Kidney tubule cell (primary cell): ENCODE data around the gene CHST5.

Source experiments
- DNase-seq: peaks from one replicate; pipeline ENCODE4 v3.0.0-alpha.2; 2018; ENCODE audit warnings: low spot score

Gene CHST5

DNA sequence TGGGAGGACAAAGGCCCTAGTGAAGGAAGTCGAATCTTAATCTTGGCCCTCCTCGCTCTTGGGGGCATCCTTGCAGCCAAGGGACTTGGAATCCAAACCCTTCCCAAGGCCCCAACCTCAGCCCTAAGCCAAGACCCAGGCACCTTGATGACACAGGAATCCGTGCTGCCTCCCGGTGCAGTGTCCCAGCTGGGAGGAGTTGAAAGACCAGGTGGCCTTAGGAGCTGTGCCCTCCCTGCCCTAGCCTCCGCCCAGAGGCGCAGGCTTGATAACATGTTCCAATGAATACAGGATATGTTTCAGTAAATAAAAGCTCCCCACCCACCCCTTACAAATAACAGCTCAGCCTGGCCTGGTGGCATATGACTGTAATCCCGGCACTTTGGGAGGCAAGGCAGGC lies at the start of gene CHST5:
Gene CHST5, minus strand, starts transcription at position 208 of the 400 bp plus-strand sequence. CDS start 5,724 bp downstream, outside the sequence.
- no peak for DNase-seq

DNA sequence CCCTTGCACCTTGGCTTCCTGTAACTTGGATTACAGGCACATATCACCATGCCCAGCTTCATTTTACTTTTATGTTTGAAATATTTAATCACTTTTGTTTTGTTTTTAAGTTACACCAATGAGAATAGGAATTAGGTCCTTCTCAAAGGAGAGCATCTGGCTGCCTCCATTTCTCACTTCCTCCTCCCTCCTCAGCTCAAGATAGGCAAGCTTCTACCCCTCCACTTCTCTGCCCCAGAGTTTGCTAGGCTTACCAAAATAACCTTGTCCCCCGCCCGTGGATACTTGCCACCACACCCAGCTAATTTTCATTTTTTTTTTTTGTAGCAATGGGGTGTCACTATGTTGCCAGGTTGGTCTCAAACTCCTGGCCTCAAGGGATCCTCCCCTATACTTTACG lies 48.2 kb upstream of the CHST5 start:
- DNase-seq, result no peak

DNA sequence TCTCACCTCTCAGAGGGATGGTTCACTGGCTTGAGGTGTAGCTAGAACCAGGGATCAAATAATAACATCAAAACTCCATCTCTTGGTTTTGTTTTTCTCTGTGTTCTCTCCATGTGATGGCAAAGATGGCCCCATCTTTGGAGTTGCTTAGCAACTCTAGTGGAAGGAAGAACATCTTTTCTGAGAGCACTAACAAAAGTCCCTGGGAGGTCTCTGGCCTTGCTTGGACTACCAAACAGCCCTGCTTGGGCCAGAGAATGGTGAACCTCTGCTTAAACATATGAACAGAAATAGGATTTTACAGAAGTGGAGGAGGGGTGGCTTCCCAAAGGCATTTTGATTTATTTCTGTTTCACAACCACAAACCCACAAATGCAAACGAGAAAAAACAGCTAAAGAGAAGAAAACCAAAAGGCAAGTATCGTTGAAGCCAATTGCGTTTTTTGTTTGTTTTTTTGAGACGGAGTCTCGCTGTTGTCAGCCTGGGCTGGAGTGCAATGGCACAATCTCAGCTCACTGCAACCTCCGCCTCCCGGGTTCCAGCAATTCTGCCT lies 43.5 kb upstream of the CHST5 start:
- DNase-seq, result no peak

DNA sequence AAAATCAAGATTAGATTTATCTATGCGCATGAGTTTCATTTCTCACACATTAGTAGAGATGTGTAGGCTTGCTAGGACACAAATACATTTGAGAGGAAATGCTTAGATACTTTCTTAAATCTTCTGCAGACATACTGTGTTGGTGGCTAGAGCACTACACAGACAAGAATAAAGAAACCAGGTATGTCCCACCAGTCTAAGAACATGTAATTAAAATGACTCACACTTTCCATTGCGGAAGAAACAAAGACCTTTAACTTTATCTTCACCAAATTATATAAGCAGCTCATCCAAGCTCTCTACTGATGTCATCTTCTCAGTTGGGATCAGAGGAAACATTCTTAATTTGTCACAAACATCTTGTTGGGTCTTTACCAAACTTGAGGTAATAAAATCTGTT lies 42.8 kb upstream of the CHST5 start:
- DNase-seq, result no peak

DNA sequence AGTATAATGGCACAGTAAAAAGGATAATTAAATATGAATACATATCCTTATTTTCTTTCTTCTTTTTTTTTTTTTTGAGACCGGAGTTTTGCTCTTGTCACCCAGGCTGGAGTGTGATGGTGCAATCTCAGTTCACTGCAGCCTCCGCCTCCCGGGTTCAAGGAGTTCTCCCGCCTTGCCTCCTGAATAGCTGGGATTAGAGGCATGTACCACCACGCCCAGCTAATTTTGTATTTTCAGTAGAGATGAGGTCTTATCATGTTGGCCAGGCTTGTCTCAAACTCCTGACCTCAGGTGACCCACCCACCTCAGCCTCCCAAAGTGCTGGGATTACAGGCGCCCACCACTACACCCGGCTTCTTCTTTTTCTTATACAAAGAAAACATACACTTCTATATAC lies 42.3 kb upstream of the CHST5 start:
- no peak for DNase-seq

DNA sequence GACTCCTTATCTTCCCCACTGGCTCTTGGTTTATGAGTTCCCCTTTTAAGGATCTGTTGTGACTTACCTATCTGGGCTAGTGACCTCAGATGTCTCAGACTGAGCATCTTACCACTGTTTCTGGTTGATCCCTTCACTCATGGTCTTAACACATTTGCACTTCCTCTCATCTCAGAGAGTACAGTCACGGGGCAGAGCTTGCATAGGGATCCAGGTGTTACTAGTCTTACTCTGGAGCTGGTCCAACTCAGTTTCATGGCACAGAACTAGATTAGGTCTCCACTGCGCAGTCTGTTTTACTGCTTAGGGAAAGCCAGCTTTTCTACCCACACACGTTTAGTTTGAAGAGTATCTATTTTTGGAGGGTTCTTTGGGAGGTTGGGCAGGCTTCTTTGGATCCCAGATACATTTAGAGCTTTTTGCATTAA lies 40.5 kb upstream of the CHST5 start:
- DNase-seq, result no peak

DNA sequence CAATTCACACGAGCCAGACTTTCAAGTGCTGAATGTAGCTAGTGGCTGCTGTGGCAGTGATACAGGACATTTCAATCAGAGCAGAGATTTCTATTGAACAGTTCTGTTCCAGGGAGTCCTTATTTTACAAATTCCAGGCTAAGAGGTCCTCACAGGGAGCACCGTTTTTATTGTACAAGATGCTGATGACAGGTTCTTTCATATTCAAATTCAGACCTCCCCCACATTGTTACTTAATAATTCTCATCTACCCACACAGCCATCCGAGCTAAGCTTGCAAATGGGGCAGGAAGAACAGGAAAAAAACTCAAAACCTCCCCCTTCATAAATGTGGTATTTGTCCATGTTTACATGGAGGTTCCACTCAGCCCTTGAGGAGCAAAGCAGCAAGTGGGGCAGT lies 40.0 kb upstream of the CHST5 start:
- DNase-seq, result no peak

- DNase-seq, result no peak
These were observed 38.0 kb upstream of the CHST5 start for GRCh38 chr16:75573955-75574354.

- DNase-seq, result no peak
These were observed 37.1 kb upstream of the CHST5 start for GRCh38 chr16:75572864-75573542.

DNA sequence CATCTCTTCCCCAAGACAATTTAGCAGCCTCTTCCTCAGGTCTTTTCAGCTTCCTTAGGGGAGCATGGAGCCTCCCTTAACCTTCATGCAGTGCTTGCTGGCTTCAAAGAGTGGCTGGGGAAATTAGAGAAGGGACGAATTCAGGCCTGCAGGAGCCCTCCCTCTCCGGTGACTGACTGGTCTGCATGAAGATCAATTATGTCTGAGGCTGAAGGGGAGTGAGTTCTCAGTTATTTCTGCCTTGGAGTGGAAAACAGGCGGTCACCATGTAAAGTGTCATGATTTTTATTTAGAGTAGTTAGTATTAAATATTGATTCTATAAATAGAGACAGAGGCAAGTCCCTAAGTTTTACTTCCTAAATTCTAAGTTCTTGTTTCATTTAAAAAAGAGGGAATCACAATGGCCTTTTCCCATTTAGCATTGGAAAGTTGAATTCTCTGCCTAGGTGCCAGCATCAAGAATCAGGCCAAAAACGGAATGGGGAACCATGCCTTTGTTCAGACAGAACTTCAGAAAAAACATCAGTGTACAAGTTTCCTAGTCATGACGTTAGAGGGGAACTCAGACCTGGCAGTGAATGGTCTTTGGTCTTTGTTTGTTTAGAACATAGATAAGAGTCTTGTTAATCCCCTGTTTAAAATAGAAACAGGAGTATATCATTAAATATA lies 34.6 kb upstream of the CHST5 start:
- no peak for DNase-seq

DNA sequence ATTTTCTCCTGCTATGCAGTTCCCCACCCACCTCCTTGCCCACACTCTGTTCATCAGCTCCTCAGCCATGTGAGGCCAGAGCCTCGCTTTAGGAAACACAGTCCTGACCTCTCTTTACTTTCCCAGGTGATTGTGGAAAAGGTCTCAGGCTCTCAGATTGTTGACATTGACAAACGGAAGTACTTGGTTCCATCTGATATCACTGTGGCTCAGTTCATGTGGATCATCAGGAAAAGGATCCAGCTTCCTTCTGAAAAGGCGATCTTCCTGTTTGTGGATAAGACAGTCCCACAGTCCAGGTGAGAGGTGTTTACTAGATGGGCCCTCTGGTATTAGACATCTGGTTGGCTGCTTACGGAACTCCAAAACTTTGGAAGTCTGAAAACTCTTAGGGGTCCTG lies 32.0 kb upstream of the CHST5 start:
- DNase-seq, result no peak

GRCh38 chr16:75566758-75567255 lies 30.9 kb upstream of the CHST5 start:
- DNase-seq, result peak; percentile 6

GRCh38 chr16:75566040-75566757 lies 30.3 kb upstream of the CHST5 start, which contains the start of gene GABARAPL2:
GABARAPL2 (plus strand) TSS chr16:75566379; CDS start chr16:75566487, 108 bp downstream.
- peak; percentile 84 for DNase-seq

- no peak for DNase-seq
These were observed 29.7 kb upstream of the CHST5 start for GRCh38 chr16:75565640-75566039.

GRCh38 chr16:75559564-75560372 lies 23.9 kb upstream of the CHST5 start:
- no peak for DNase-seq

DNA sequence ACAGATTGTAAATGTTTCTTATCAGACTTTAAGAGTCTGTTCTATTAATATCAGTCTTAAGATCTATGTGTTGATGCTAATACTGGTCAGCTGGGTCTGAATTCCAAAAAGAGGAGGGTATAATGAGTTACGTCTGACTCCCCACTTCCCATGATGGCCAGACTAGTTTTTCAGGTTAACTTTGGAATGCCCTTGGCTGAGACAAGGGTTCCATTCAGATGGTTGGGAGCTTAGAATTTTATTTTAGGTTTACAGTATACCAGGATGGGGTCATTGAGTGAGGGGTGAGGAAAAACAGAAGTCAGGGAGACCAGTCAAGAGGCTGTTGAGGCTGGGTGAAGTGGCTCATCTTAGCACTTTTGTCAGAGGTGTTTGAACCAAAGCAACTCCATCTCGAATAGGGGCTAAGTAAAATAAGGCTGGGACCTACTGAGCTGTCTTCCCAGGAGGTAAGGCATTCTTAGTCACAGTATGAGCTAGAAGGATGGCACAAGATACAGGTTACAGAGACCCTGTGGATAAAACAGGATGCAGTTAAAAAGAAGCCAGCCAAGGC lies 23.0 kb upstream of the CHST5 start:
- no peak for DNase-seq

GRCh38 chr16:75556431-75556950 lies 20.6 kb upstream of the CHST5 start:
- DNase-seq, result no peak

DNA sequence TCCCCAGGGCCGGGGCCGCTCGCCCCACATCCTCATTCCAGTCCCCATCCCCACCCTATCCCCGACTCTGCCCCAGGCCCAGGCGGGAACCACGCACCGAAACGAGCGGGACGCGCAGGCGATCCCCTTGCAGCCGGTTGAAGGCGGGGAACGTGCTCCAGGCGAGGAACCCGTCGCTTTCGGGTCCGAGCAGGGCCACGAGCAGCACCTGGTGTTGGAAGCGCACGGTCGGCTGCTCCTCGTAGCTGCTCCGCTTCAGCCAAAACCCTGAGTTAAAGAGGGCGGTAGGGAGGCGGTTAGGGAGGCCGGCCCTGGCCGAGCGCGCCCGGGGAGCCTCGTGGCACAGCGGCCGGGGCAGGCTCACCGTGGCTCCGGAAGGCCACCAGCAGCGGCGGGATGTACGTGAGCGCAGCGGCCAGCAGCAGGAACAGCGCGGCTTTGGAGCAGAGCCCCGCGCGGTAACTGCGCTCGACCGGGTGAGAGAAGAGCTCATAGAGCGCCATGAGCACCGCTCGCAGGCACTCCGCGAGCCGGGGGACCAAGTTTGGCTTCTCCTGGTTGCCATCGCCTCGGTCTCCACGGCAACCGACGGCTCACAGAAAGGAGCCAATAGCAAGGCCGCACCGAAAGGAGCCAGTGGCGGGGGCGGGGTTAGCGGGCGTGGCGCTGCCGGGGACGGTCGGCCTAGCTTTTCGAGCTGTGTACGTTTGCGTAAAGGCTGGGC lies 20.0 kb upstream of the CHST5 start, which contains the start of gene TMEM231:
Gene TMEM231, minus strand, starts transcription at position 546 of the 724 bp plus-strand sequence. Its CDS starts 43 bp downstream, at position 503.
- DNase-seq, result peak; percentile 94

GRCh38 chr16:75555213-75555706 lies 19.4 kb upstream of the CHST5 start:
- peak; percentile 88 for DNase-seq

GRCh38 chr16:75552951-75553350 lies 17.0 kb upstream of the CHST5 start:
- no peak for DNase-seq
